ENCODE measurements around the gene EPAS1. TPM values are rescaled to one million over a fixed set of nuclear protein-coding genes. Genes with fewer than 3 reads are reported as not detected.

EPAS1 gene
- total and polyA plus RNA-seq, 9 of the 15 experiments (the other 6 are each of a cell fraction or from before 2014, with no cell fraction given): 0.25 to 11.2 (median 4.1) TPM

DNA sequence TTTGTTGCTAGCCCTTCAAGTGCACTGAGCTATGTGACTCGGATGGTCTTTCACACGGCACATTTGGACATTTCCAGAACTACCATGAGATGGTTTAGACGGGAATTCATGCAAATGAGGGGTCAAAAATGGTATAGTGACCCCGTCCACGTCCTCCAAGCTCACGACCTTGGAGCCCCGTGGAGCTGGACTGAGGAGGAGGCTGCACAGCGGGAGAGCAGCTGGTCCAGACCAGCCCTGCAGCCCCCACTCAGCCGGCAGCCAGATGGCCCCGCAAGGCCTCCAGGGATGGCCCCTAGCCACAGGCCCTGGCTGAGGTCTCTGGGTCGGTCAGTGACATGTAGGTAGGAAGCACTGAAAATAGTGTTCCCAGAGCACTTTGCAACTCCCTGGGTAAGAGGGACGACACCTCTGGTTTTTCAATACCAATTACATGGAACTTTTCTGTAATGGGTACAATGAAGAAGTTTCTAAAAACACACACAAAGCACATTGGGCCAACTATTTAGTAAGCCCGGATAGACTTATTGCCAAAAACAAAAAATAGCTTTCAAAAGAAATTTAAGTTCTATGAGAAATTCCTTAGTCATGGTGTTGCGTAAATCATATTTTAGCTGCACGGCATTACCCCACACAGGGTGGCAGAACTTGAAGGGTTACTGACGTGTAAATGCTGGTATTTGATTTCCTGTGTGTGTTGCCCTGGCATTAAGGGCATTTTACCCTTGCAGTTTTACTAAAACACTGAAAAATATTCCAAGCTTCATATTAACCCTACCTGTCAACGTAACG is 88.8 kb downstream of the EPAS1 start (continued):
- TF ChIP-seq BRCA1 (IDR thresholded peaks at IDR 0.05) (no peak), BRCA1 (CRISPR knock-in tag; IDR thresholded peaks at IDR 0.05) (no peak)

DNA sequence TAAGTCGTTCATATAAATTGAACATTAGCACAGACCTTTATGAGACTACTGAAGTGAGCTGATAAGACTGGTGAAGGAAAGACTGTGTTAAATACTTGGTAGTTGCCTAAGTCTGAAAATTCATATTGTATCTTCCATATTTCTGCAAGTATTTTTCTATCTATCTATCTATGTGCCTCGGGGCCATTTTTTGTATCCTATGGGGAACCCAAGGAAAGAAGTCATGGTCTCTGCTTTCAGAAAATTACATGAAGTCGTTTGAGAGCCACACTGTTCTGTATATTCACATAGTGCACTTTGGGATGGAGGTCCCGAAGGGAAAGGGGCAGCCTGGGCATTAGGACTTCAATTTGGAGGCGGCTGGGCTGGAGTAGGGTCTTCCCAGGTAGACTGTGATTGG is 89.6 kb downstream of the EPAS1 start:
- Histone ChIP-seq H4K20me1 (replicated peaks; ENCODE audit: control insufficient read depth, insufficient read depth, low read length) (no peaks in the 10 kb centered on the region), H3K9me3 (replicated peaks; ENCODE audit: control insufficient read depth, insufficient read depth, low read depth, low read length) (no peaks in the 10 kb centered on the region), H3K4me3 (no peak overlapping the region), H3K36me3 (ENCODE audit: control insufficient read depth, insufficient read depth, low read length) (peaks cover 12% of the 10 kb centered on the region; the same call in 2 of the 3 replicates), H3K4me1 (replicated peaks in 1 of 2; ENCODE audit: control insufficient read depth in 2 of 2, insufficient read depth in 2 of 2, low read length in 2 of 2) (peaks cover 0 to 3% of the 10 kb centered on the region in 2 experiments; a peak in 1 of 5 replicates), H3K9ac (ENCODE audit: insufficient read depth in 1 of 2, low read depth in 2 of 2, low read length in 2 of 2) (no peak overlapping the region), H2AFZ (ENCODE audit: low read depth, low read length) (no peak overlapping the region), H3K9me1 (ENCODE audit: control insufficient read depth, insufficient read depth, low read length) (no peaks in the 10 kb centered on the region), H3K4me2 (ENCODE audit: insufficient read depth, low read length) (no peak overlapping the region), H3K79me2 (ENCODE audit: control insufficient read depth, insufficient read depth, low read length) (no peaks in the 10 kb centered on the region), H3K27me3 (ENCODE audit: control insufficient read depth in 2 of 2, insufficient read depth in 2 of 2, low read length in 2 of 2) (no peaks in the 10 kb centered on the region), H3K27ac (ENCODE audit: extremely low read depth, low read depth, low read length) (no peak overlapping the region)
- POLR2A ChIA-PET: interaction anchor here (0.6 to 1.0 kb wide), 4 partner anchors 19 to 90 kb away, joined by 3 to 4 read pairs (median 4); no protein-coding TSS in a partner anchor
- in situ Hi-C loops (cut with MboI) (no loop called here), intact Hi-C loops (cut with micrococcal nuclease) (no loop called here)
- 56% methylated on average over 5 of the region's 5 CpGs for WGBS (ENCODE audit: insufficient coverage, low coverage, missing lambda C conversion rate)
- DNase-seq (ENCODE audit: extremely low read depth in 1 of 4, low spot score in 3 of 4): no peak
- no TSS peak for BruUV-seq (replicated peaks)
- CTCF ChIA-PET (ENCODE audit: low intra/inter-chr PET ratio): no interaction called here
- ATAC-seq: no peak
- FAIRE-seq: no peak
- TF ChIP-seq, protein P1, sequence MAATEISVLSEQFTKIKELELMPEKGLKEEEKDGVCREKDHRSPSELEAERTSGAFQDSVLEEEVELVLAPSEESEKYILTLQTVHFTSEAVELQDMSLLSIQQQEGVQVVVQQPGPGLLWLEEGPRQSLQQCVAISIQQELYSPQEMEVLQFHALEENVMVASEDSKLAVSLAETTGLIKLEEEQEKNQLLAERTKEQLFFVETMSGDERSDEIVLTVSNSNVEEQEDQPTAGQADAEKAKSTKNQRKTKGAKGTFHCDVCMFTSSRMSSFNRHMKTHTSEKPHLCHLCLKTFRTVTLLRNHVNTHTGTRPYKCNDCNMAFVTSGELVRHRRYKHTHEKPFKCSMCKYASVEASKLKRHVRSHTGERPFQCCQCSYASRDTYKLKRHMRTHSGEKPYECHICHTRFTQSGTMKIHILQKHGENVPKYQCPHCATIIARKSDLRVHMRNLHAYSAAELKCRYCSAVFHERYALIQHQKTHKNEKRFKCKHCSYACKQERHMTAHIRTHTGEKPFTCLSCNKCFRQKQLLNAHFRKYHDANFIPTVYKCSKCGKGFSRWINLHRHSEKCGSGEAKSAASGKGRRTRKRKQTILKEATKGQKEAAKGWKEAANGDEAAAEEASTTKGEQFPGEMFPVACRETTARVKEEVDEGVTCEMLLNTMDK (IDR thresholded peaks at IDR 0.05; ENCODE audit: borderline replicate concordance, insufficient read depth, low read depth, low read length, poor library complexity, severe bottlenecking): no peak
- TF ChIP-seq ZNF57 (CRISPR knock-in tag; IDR thresholded peaks at IDR 0.05) (no peak), ZNF431 (CRISPR knock-in tag; IDR thresholded peaks at IDR 0.05) (no peak), HOXB6 (CRISPR knock-in tag; IDR thresholded peaks at IDR 0.05; ENCODE audit: borderline replicate concordance) (no peak), PTRF (tag; IDR thresholded peaks at IDR 0.05) (no peak), NR1H2 (CRISPR knock-in tag; IDR thresholded peaks at IDR 0.05) (no peak), USF2 (CRISPR knock-in tag; IDR thresholded peaks at IDR 0.05) (no peak)
- TF ChIP-seq, protein P2, sequence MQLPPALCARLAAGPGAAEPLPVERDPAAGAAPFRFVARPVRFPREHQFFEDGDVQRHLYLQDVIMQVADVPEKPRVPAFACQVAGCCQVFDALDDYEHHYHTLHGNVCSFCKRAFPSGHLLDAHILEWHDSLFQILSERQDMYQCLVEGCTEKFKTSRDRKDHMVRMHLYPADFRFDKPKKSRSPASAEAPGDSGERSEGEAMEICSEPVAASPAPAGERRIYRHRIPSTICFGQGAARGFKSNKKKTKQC (CRISPR knock-in tag; IDR thresholded peaks at IDR 0.05): no peak
